ENCODE measurements around the gene RABAC1. TPM values are rescaled to one million over a fixed set of nuclear protein-coding genes. Genes with fewer than 3 reads are reported as not detected.

RABAC1 gene
- total RNA-seq, 6 donors from 2014 or later: 59.7 to 222 (median 163) TPM

- TF ChIP-seq POLR2AphosphoS5 (IDR thresholded peaks at IDR 0.05) (no peak), POLR2A (IDR thresholded peaks at IDR 0.05) (no peak)
- peaks cover 0 to 22% (median 17%) of the 10 kb centered on the region in 4 donors for H3K27me3 ChIP-seq
- peaks cover 0 to 6% (median 0%) of the 10 kb centered on the region in 4 donors for H3K4me1 ChIP-seq
- H3K4me3 ChIP-seq: no peak overlapping the region
- no peaks in the 10 kb centered on the region for H3K36me3 ChIP-seq
- H3K9me3 ChIP-seq: no peaks in the 10 kb centered on the region
- H3K27ac ChIP-seq: no peak overlapping the region
- DNase-seq: peak in 1 of 2 donors; percentile 44
- WGBS, 2 donors: 16 to 18% methylated on average over 17 to 21 of the region's 26 CpGs
- no peak for ATAC-seq (ENCODE audit: low FRiP score in 2 of 2)
Observed at GRCh38 chr19:41920882-41921576, 38.1 kb downstream of the RABAC1 start.

DNA sequence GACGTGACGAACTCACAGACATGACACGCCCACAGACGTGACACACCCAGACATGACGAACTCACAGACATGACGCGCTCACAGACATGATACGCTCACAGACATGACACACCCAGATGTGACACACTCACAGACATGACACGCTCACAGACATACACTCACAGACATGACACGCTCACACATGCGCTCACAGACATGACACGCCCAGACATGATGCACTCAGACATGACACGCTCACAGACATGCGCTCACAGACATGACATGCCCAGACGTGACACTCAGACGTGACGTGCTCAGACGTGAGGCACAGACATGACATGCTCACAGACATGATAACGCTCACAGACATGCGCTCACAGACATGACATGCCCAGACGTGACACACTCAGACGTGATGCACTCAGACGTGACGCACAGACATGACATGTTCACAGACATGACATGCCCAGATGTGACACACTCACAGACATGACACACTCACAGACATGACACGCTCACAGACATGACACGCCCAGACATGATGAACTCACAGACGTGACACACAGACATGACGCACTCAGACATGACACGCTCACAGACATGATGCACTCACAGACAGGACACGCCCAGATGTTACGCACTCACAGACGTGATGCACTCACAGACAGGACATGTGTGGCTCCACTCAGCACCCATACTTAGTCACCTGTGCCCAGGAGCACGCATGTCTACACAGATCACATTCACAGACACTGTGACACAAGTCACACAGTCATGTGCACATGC, 39.0 kb downstream of the RABAC1 start:
- peaks cover 3 to 13% (median 6%) of the 10 kb centered on the region in 4 donors for H3K4me1 ChIP-seq
- no peak overlapping the region for H3K4me3 ChIP-seq
- DNase-seq (no peak), ATAC-seq (ENCODE audit: low FRiP score in 2 of 2) (no peak)
- peaks cover 0 to 25% (median 21%) of the 10 kb centered on the region in 4 donors for H3K27me3 ChIP-seq
- H3K36me3 ChIP-seq: no peaks in the 10 kb centered on the region
- WGBS, 2 donors: 88 to 91% methylated on average over 31 to 33 of the region's 33 CpGs
- TF ChIP-seq EP300 (IDR thresholded peaks at IDR 0.05): no peak
- TF ChIP-seq POLR2A (IDR thresholded peaks at IDR 0.05): no peak
- no peak for TF ChIP-seq POLR2AphosphoS5 (IDR thresholded peaks at IDR 0.05)
- no peaks in the 10 kb centered on the region for H3K9me3 ChIP-seq
- no peak overlapping the region for H3K27ac ChIP-seq

GRCh38 chr19:41918653-41919244, 40.4 kb downstream of the RABAC1 start:
- DNase-seq: no peak
- H3K9me3 ChIP-seq: no peaks in the 10 kb centered on the region
- no peak for ATAC-seq (ENCODE audit: low FRiP score in 2 of 2)
- no peak overlapping the region for H3K4me3 ChIP-seq
- no peak overlapping the region for H3K27ac ChIP-seq
- peaks cover 0 to 35% (median 26%) of the 10 kb centered on the region in 4 donors for H3K27me3 ChIP-seq
- 91 to 92% methylated on average over 5 of the region's 5 CpGs for WGBS, 2 donors
- H3K36me3 ChIP-seq: no peaks in the 10 kb centered on the region
- H3K4me1 ChIP-seq: peaks cover 5 to 17% (median 8%) of the 10 kb centered on the region in 4 donors
- no peak for TF ChIP-seq POLR2AphosphoS5 (IDR thresholded peaks at IDR 0.05)
- TF ChIP-seq EP300 (IDR thresholded peaks at IDR 0.05): no peak
- TF ChIP-seq POLR2A (IDR thresholded peaks at IDR 0.05): no peak
- TF ChIP-seq, protein P1, sequence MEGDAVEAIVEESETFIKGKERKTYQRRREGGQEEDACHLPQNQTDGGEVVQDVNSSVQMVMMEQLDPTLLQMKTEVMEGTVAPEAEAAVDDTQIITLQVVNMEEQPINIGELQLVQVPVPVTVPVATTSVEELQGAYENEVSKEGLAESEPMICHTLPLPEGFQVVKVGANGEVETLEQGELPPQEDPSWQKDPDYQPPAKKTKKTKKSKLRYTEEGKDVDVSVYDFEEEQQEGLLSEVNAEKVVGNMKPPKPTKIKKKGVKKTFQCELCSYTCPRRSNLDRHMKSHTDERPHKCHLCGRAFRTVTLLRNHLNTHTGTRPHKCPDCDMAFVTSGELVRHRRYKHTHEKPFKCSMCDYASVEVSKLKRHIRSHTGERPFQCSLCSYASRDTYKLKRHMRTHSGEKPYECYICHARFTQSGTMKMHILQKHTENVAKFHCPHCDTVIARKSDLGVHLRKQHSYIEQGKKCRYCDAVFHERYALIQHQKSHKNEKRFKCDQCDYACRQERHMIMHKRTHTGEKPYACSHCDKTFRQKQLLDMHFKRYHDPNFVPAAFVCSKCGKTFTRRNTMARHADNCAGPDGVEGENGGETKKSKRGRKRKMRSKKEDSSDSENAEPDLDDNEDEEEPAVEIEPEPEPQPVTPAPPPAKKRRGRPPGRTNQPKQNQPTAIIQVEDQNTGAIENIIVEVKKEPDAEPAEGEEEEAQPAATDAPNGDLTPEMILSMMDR (IDR thresholded peaks at IDR 0.05): no peak

DNA sequence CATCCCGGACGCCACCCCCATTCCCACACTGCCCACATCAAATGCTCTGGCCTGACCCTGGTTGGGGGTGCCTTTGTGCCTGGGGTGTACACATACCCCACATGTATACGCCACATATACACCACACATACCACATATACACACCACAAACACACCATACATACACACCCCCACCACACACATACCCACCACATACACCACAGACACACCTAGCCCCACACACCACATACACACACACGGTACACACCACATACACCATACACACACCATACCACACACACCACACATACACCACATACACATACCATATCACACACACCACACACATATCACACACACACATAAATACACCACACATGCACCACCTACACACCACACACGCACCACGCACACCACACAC, 41.0 kb downstream of the RABAC1 start:
- DNase-seq: no peak
- no peak for ATAC-seq (ENCODE audit: low FRiP score in 2 of 2)
- Histone ChIP-seq H3K4me3 (no peak overlapping the region), H3K9me3 (no peaks in the 10 kb centered on the region), H3K36me3 (no peaks in the 10 kb centered on the region), H3K4me1 (peaks cover 5 to 24% (median 13%) of the 10 kb centered on the region in 4 donors), H3K27ac (no peak overlapping the region), H3K27me3 (peaks cover 0 to 41% (median 31%) of the 10 kb centered on the region in 4 donors)
- TF ChIP-seq, protein P1 (IDR thresholded peaks at IDR 0.05): no peak
- no peak for TF ChIP-seq POLR2AphosphoS5 (IDR thresholded peaks at IDR 0.05)
- no peak for TF ChIP-seq EP300 (IDR thresholded peaks at IDR 0.05)
- TF ChIP-seq POLR2A (IDR thresholded peaks at IDR 0.05): no peak
- WGBS, 2 donors: 71 to 88% methylated on average over 6 of the region's 6 CpGs

GRCh38 chr19:41917676-41918075, 41.4 kb downstream of the RABAC1 start:
- no peak for ATAC-seq (ENCODE audit: low FRiP score in 2 of 2)
- Histone ChIP-seq H3K36me3 (no peaks in the 10 kb centered on the region), H3K27me3 (peaks cover 0 to 46% (median 33%) of the 10 kb centered on the region in 4 donors), H3K4me3 (no peak overlapping the region), H3K9me3 (no peaks in the 10 kb centered on the region), H3K27ac (no peak overlapping the region), H3K4me1 (peaks cover 5 to 28% (median 17%) of the 10 kb centered on the region in 4 donors)
- peak in 1 of 2 donors; percentile 66 for DNase-seq
- TF ChIP-seq, protein P1 (IDR thresholded peaks at IDR 0.05): no peak
- no peak for TF ChIP-seq EP300 (IDR thresholded peaks at IDR 0.05)
- TF ChIP-seq POLR2AphosphoS5 (IDR thresholded peaks at IDR 0.05): no peak
- no peak for TF ChIP-seq POLR2A (IDR thresholded peaks at IDR 0.05)
- WGBS, 2 donors: 45 to 59% methylated on average over 6 to 9 of the region's 12 CpGs
